Measurements from ENCODE around the gene RALGPS1.

RALGPS1 gene

GRCh38 chr9:127088724-127089615 is 174.4 kb downstream of the RALGPS1 start:
- H3K4me3 ChIP-seq (ENCODE audit: low read length), result no peak overlapping the region
- TF ChIP-seq EZH2phosphoT487 (IDR thresholded peaks at IDR 0.05; ENCODE audit: low read depth) (no peak), CTCF (IDR thresholded peaks at IDR 0.05; ENCODE audit: low read depth, low read length) (no peak)
- no peaks in the 10 kb centered on the region for H3K79me2 ChIP-seq (ENCODE audit: low read length)
- H3K27me3 ChIP-seq (ENCODE audit: low read depth, low read length), result no peaks in the 10 kb centered on the region
- no peaks in the 10 kb centered on the region for H3K36me3 ChIP-seq (replicated peaks; ENCODE audit: low read depth, low read length)
- H3K9me3 ChIP-seq (ENCODE audit: insufficient read depth, low read length), result no peaks in the 10 kb centered on the region
- H3K4me1 ChIP-seq (ENCODE audit: low read length), result no peaks in the 10 kb centered on the region
- H2AFZ ChIP-seq (ENCODE audit: low read depth, low read length), result no peak overlapping the region
- H3K4me2 ChIP-seq (ENCODE audit: low read length), result no peak overlapping the region
- no peaks in the 10 kb centered on the region for H4K20me1 ChIP-seq (ENCODE audit: insufficient read depth, low read length)
- H3K9ac ChIP-seq (ENCODE audit: low read length), result no peak overlapping the region
- no peak overlapping the region for H3K27ac ChIP-seq (ENCODE audit: low read length)

DNA sequence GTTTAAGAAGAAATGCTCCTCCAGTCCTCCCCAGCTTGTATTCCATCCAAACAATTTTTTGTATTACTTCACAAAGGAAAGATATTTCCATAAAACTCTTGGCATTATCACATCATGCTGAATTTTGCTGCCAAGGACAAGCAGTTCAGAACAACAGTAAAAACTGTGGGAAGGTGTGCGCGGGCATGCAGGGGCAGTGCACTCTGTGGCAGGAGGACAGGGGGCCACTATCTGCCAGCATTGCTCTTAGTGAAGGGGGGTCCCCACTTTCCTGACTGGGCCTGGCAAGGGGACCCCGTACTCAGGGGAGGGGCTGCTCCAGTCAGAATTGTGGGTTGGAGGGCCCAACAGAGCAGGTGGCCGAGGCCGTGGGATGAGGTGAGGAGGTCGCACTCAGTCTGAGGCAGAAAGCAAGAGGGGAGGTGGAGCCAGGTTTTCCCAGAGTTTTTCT is 175.1 kb downstream of the RALGPS1 start:
- Histone ChIP-seq H3K4me3 (ENCODE audit: low read length) (no peak overlapping the region), H3K4me2 (ENCODE audit: low read length) (no peak overlapping the region), H3K9ac (ENCODE audit: low read length) (no peak overlapping the region), H3K27ac (ENCODE audit: low read length) (no peak overlapping the region), H2AFZ (ENCODE audit: low read depth, low read length) (no peak overlapping the region), H3K79me2 (ENCODE audit: low read length) (no peaks in the 10 kb centered on the region), H4K20me1 (ENCODE audit: insufficient read depth, low read length) (no peaks in the 10 kb centered on the region), H3K9me3 (ENCODE audit: insufficient read depth, low read length) (no peaks in the 10 kb centered on the region), H3K4me1 (ENCODE audit: low read length) (no peaks in the 10 kb centered on the region), H3K27me3 (ENCODE audit: low read depth, low read length) (no peaks in the 10 kb centered on the region), H3K36me3 (replicated peaks; ENCODE audit: low read depth, low read length) (no peaks in the 10 kb centered on the region)
- TF ChIP-seq EZH2phosphoT487 (IDR thresholded peaks at IDR 0.05; ENCODE audit: low read depth), result no peak
- no peak for TF ChIP-seq CTCF (IDR thresholded peaks at IDR 0.05; ENCODE audit: low read depth, low read length)

DNA sequence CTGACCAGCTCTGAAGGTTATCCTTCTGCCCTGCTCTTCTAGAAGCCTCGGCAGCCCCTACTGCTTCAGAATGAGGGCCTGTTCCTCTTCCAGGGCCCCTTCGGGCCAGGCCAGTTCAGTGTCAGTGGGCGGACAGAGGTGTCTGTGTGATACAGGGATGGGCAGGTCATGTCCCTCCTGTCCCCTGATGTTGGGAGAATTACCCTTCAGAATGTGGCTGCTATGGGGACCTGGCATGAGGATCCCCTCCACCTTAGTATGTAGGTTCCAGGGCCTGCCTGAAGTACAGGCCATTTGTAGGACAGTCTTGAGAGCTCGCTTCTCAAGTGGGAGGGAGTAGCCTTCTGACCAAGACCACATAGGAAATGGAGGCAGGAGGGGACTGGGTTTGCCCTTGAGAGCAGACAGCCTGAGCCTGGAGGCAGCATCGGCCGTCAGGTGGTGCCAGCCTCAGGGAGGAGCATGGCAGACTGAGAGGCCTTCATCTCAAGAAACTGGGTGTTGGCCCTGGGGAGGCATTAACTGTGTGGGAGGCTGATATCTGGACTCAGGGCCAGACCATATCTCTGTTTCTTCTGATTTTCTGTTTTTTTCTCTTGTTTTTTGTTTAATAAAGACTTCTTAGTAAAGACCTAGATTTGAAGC is 175.9 kb downstream of the RALGPS1 start:
- Histone ChIP-seq H2AFZ (ENCODE audit: low read depth, low read length) (no peak overlapping the region), H3K9me3 (ENCODE audit: insufficient read depth, low read length) (no peaks in the 10 kb centered on the region), H3K27ac (ENCODE audit: low read length) (no peak overlapping the region), H4K20me1 (ENCODE audit: insufficient read depth, low read length) (no peaks in the 10 kb centered on the region), H3K4me3 (ENCODE audit: low read length) (no peak overlapping the region), H3K4me1 (ENCODE audit: low read length) (no peaks in the 10 kb centered on the region), H3K27me3 (ENCODE audit: low read depth, low read length) (no peaks in the 10 kb centered on the region), H3K4me2 (ENCODE audit: low read length) (no peak overlapping the region), H3K9ac (ENCODE audit: low read length) (no peak overlapping the region), H3K36me3 (replicated peaks; ENCODE audit: low read depth, low read length) (no peaks in the 10 kb centered on the region), H3K79me2 (ENCODE audit: low read length) (no peaks in the 10 kb centered on the region)
- TF ChIP-seq EZH2phosphoT487 (IDR thresholded peaks at IDR 0.05; ENCODE audit: low read depth) (no peak), CTCF (IDR thresholded peaks at IDR 0.05; ENCODE audit: low read depth, low read length) (no peak)

- Histone ChIP-seq H3K27ac (ENCODE audit: low read length) (no peak overlapping the region), H3K27me3 (ENCODE audit: low read depth, low read length) (no peaks in the 10 kb centered on the region), H3K36me3 (replicated peaks; ENCODE audit: low read depth, low read length) (no peaks in the 10 kb centered on the region), H3K9me3 (ENCODE audit: insufficient read depth, low read length) (no peaks in the 10 kb centered on the region), H3K9ac (ENCODE audit: low read length) (no peak overlapping the region), H4K20me1 (ENCODE audit: insufficient read depth, low read length) (no peaks in the 10 kb centered on the region), H3K4me2 (ENCODE audit: low read length) (no peak overlapping the region), H3K79me2 (ENCODE audit: low read length) (no peaks in the 10 kb centered on the region), H3K4me1 (ENCODE audit: low read length) (no peaks in the 10 kb centered on the region), H3K4me3 (ENCODE audit: low read length) (no peak overlapping the region), H2AFZ (ENCODE audit: low read depth, low read length) (no peak overlapping the region)
- TF ChIP-seq EZH2phosphoT487 (IDR thresholded peaks at IDR 0.05; ENCODE audit: low read depth) (no peak), CTCF (IDR thresholded peaks at IDR 0.05; ENCODE audit: low read depth, low read length) (no peak)
Measured at GRCh38 chr9:127091526-127091925, 176.9 kb downstream of the RALGPS1 start.

Measured in OCI-LY3 (cell line).